ENCODE results near the gene SCLT1.
"Not testable (repeated sequence)": the region's sequence is repeated elsewhere in the genome, so short reads cannot be mapped to it uniquely, and the experiment has no call there.

The SCLT1 gene

GRCh38 chr4:129093191-129093920, at the start of gene SCLT1:
TSS of gene SCLT1 (minus strand) at chr4:129093539. CDS start at chr4:129093103, 436 bp downstream.
- H3K4me3 Mint-ChIP-seq = no peak within 1 kb of the TSS
- peaks cover 4% of the 10 kb centered on the region for H3K36me3 Mint-ChIP-seq (ENCODE audit: low read depth)
- H3K27ac Mint-ChIP-seq = peak within 1 kb of the TSS; percentile 45
- peak; percentile 97 for DNase-seq
- no peaks in the 10 kb centered on the region for H3K9me3 Mint-ChIP-seq
- peak; percentile 98 for ATAC-seq
- H3K4me1 Mint-ChIP-seq = peaks cover 37% of the 10 kb centered on the region
- H3K27me3 Mint-ChIP-seq = no peaks in the 10 kb centered on the region

GRCh38 chr4:129140521-129140920, 47.2 kb upstream of the SCLT1 start:
- H3K27me3 Mint-ChIP-seq = peaks cover 2% of the 10 kb centered on the region

GRCh38 chr4:129138810-129139496, 45.6 kb upstream of the SCLT1 start:
- DNase-seq (no peak), ATAC-seq (no peak)
- no peaks in the 10 kb centered on the region for H3K36me3 Mint-ChIP-seq (ENCODE audit: low read depth)
- H3K4me1 Mint-ChIP-seq = no peaks in the 10 kb centered on the region
- H3K9me3 Mint-ChIP-seq = no peaks in the 10 kb centered on the region
- H3K27me3 Mint-ChIP-seq = peaks cover 4% of the 10 kb centered on the region
- no peak overlapping the region for H3K4me3 Mint-ChIP-seq
- no peak overlapping the region for H3K27ac Mint-ChIP-seq

More at GRCh38 chr4:129140521-129140920, 47.2 kb upstream of the SCLT1 start:
- no peak overlapping the region for H3K27ac Mint-ChIP-seq
- ATAC-seq (no peak), DNase-seq (no peak)
- no peaks in the 10 kb centered on the region for H3K9me3 Mint-ChIP-seq
- no peaks in the 10 kb centered on the region for H3K36me3 Mint-ChIP-seq (ENCODE audit: low read depth)
- H3K4me3 Mint-ChIP-seq = no peak overlapping the region
- H3K4me1 Mint-ChIP-seq = no peaks in the 10 kb centered on the region

GRCh38 chr4:129136433-129136832, 43.1 kb upstream of the SCLT1 start:
- Mint-ChIP-seq H3K36me3 (ENCODE audit: low read depth) (no peaks in the 10 kb centered on the region), H3K27ac (no peak overlapping the region), H3K9me3 (peaks cover 4% of the 10 kb centered on the region), H3K4me3 (no peak overlapping the region), H3K27me3 (peaks cover 4% of the 10 kb centered on the region), H3K4me1 (no peaks in the 10 kb centered on the region)
- ATAC-seq (no peak), DNase-seq (no peak)

GRCh38 chr4:129131343-129131742, 38.0 kb upstream of the SCLT1 start:
- no peak for ATAC-seq
- Mint-ChIP-seq H3K4me3 (no peak overlapping the region), H3K27me3 (peaks cover 2% of the 10 kb centered on the region), H3K4me1 (no peaks in the 10 kb centered on the region), H3K36me3 (ENCODE audit: low read depth) (no peaks in the 10 kb centered on the region), H3K9me3 (peaks cover 7% of the 10 kb centered on the region), H3K27ac (no peak overlapping the region)
- DNase-seq = no peak

- H3K9me3 Mint-ChIP-seq = peaks cover 7% of the 10 kb centered on the region
- H3K4me3 Mint-ChIP-seq = no peak overlapping the region
- no peak overlapping the region for H3K27ac Mint-ChIP-seq
- no peaks in the 10 kb centered on the region for H3K36me3 Mint-ChIP-seq (ENCODE audit: low read depth)
- no peaks in the 10 kb centered on the region for H3K4me1 Mint-ChIP-seq
- peaks cover under 1% of the 10 kb centered on the region for H3K27me3 Mint-ChIP-seq
- DNase-seq (no peak), ATAC-seq (no peak)
Observed at GRCh38 chr4:129129143-129129542, 35.8 kb upstream of the SCLT1 start.

GRCh38 chr4:129126614-129127013, 33.3 kb upstream of the SCLT1 start:
- not testable (repeated sequence) for DNase-seq; H3K4me3 Mint-ChIP-seq; H3K36me3 Mint-ChIP-seq (ENCODE audit: low read depth); ATAC-seq; H3K27ac Mint-ChIP-seq; H3K27me3 Mint-ChIP-seq; H3K4me1 Mint-ChIP-seq
- peaks cover 10% of the 10 kb centered on the region for H3K9me3 Mint-ChIP-seq

- no peaks in the 10 kb centered on the region for H3K36me3 Mint-ChIP-seq (ENCODE audit: low read depth)
- H3K4me1 Mint-ChIP-seq = no peaks in the 10 kb centered on the region
- H3K27me3 Mint-ChIP-seq = no peaks in the 10 kb centered on the region
- DNase-seq (no peak), ATAC-seq (no peak)
- H3K4me3 Mint-ChIP-seq = no peak overlapping the region
- H3K27ac Mint-ChIP-seq = no peak overlapping the region
- peaks cover 5% of the 10 kb centered on the region for H3K9me3 Mint-ChIP-seq
Observed at GRCh38 chr4:129117705-129118104, 24.4 kb upstream of the SCLT1 start.

GRCh38 chr4:129113919-129114318, 20.6 kb upstream of the SCLT1 start:
- ATAC-seq (no peak), DNase-seq (no peak)
- H3K27me3 Mint-ChIP-seq = no peaks in the 10 kb centered on the region
- H3K4me1 Mint-ChIP-seq = no peaks in the 10 kb centered on the region
- H3K9me3 Mint-ChIP-seq = no peaks in the 10 kb centered on the region
- peaks cover 5% of the 10 kb centered on the region for H3K36me3 Mint-ChIP-seq (ENCODE audit: low read depth)
- H3K27ac Mint-ChIP-seq = no peak overlapping the region
- H3K4me3 Mint-ChIP-seq = no peak overlapping the region

- no peak overlapping the region for H3K27ac Mint-ChIP-seq
- H3K27me3 Mint-ChIP-seq = no peaks in the 10 kb centered on the region
- no peak for ATAC-seq
- H3K36me3 Mint-ChIP-seq (ENCODE audit: low read depth) = peaks cover 5% of the 10 kb centered on the region
- no peaks in the 10 kb centered on the region for H3K4me1 Mint-ChIP-seq
- no peak for DNase-seq
- H3K4me3 Mint-ChIP-seq = no peak overlapping the region
- H3K9me3 Mint-ChIP-seq = no peaks in the 10 kb centered on the region
Observed at GRCh38 chr4:129113434-129113833, 20.1 kb upstream of the SCLT1 start.

GRCh38 chr4:129111919-129112318, 18.6 kb upstream of the SCLT1 start:
- H3K4me1 Mint-ChIP-seq = no peaks in the 10 kb centered on the region
- H3K9me3 Mint-ChIP-seq = no peaks in the 10 kb centered on the region
- DNase-seq (no peak), ATAC-seq (no peak)
- peaks cover 5% of the 10 kb centered on the region for H3K36me3 Mint-ChIP-seq (ENCODE audit: low read depth)
- no peaks in the 10 kb centered on the region for H3K27me3 Mint-ChIP-seq
- no peak overlapping the region for H3K27ac Mint-ChIP-seq
- no peak overlapping the region for H3K4me3 Mint-ChIP-seq

- Mint-ChIP-seq H3K27ac (no peak overlapping the region), H3K9me3 (no peaks in the 10 kb centered on the region), H3K27me3 (no peaks in the 10 kb centered on the region), H3K4me1 (no peaks in the 10 kb centered on the region), H3K36me3 (ENCODE audit: low read depth) (peaks cover 5% of the 10 kb centered on the region), H3K4me3 (no peak overlapping the region)
- DNase-seq (no peak), ATAC-seq (no peak)
Observed at GRCh38 chr4:129110931-129111330, 17.6 kb upstream of the SCLT1 start.

- Mint-ChIP-seq H3K27ac (no peak overlapping the region), H3K36me3 (ENCODE audit: low read depth) (peaks cover 5% of the 10 kb centered on the region), H3K9me3 (no peaks in the 10 kb centered on the region), H3K4me1 (no peaks in the 10 kb centered on the region), H3K27me3 (no peaks in the 10 kb centered on the region), H3K4me3 (no peak overlapping the region)
- no peak for DNase-seq
- no peak for ATAC-seq
Observed at GRCh38 chr4:129109965-129110824, 16.9 kb upstream of the SCLT1 start.

- Mint-ChIP-seq H3K4me1 (peaks cover 23% of the 10 kb centered on the region), H3K36me3 (ENCODE audit: low read depth) (peaks cover 4% of the 10 kb centered on the region), H3K27me3 (no peaks in the 10 kb centered on the region), H3K9me3 (no peaks in the 10 kb centered on the region), H3K27ac (no peak overlapping the region), H3K4me3 (no peak overlapping the region)
- ATAC-seq = no peak
- no peak for DNase-seq
Observed at GRCh38 chr4:129098531-129099001, 5.2 kb upstream of the SCLT1 start.

Measured in activated naive CD8-positive, alpha-beta T cell treated with anti-CD3 and anti-CD28 coated beads, Interleukin-2, amount 50 U/mL, for 24 hours (primary cell).